Liver (tissue), 9 donors: ENCODE results near the gene ENO4. TPM values are rescaled to one million over a fixed set of nuclear protein-coding genes. Genes with fewer than 3 reads are reported as not detected.

Source experiments
- DNase-seq: peaks from one replicate; pipeline ENCODE4 v3.0.0-alpha.2; 2017; ENCODE audit warnings: low spot score
- H3K27ac ChIP-seq, 2 donors: one replicate each; pipeline ENCODE4 v1.7.0; 2013; ENCODE audit warnings: inconsistent platforms in 2 of 2, low read length in 2 of 2, control low read depth in 1 of 2, low read depth in 1 of 2, mild to moderate bottlenecking in 1 of 2
- H3K27me3 ChIP-seq, 4 donors: one replicate each; pipeline versions ENCODE4 v1.6.1 to v1.7.0; 2013; ENCODE audit warnings: low read length in 3 of 4, inconsistent platforms in 1 of 4, mild to moderate bottlenecking in 1 of 4, moderate library complexity in 1 of 4; ENCODE audit not compliant: control insufficient read depth in 4 of 4, insufficient read depth in 4 of 4
- H3K36me3 ChIP-seq, 4 donors: one replicate each; pipeline versions ENCODE4 v1.6.1 to v1.7.0; 2013; ENCODE audit warnings: low read length in 3 of 4, mild to moderate bottlenecking in 3 of 4, low read depth in 1 of 4, moderate library complexity in 1 of 4; ENCODE audit not compliant: control insufficient read depth in 4 of 4, insufficient read depth in 3 of 4
- H3K4me1 ChIP-seq, 4 donors: one replicate each; pipeline versions ENCODE4 v1.6.1 to v1.7.0; 2013; ENCODE audit warnings: low read length in 3 of 4, mild to moderate bottlenecking in 3 of 4, moderate library complexity in 1 of 4; ENCODE audit not compliant: control insufficient read depth in 4 of 4, insufficient read depth in 4 of 4
- H3K4me3 ChIP-seq, 3 donors: one replicate each; pipeline versions ENCODE4 v1.6.1 to v1.7.0; 2013; ENCODE audit warnings: low read length in 3 of 3, control low read depth in 1 of 3, low read depth in 1 of 3, mild to moderate bottlenecking in 1 of 3
- H3K9ac ChIP-seq, 2 donors: one replicate each; pipeline ENCODE4 v1.7.0; 2013; ENCODE audit warnings: low read length in 2 of 2, mild to moderate bottlenecking in 2 of 2, moderate library complexity in 2 of 2, control low read depth in 1 of 2, low read depth in 1 of 2
- H3K9me3 ChIP-seq, 4 donors: one replicate each; pipeline versions ENCODE4 v1.6.1 to v1.7.0; 2013; ENCODE audit warnings: low read length in 3 of 4; ENCODE audit not compliant: control insufficient read depth in 4 of 4
- EGR1 ChIP-seq, 2 donors: IDR thresholded peaks; 2 replicates each; pipeline ENCODE4 v1.6.1; 2016 to 2018; ENCODE audit warnings: antibody characterized with exemption in 2 of 2, low read depth in 2 of 2
- FOXA1 ChIP-seq: IDR thresholded peaks from 2 replicates; pipeline ENCODE4 v1.6.1; 2016; ENCODE audit warnings: antibody characterized with exemption
- GABPA ChIP-seq, 2 donors: IDR thresholded peaks in 1 of 2; conservative IDR thresholded peaks in 1 of 2; 2 replicates each; pipeline ENCODE4 v1.6.1; 2016; ENCODE audit warnings: antibody characterized with exemption in 2 of 2, mild to moderate bottlenecking in 1 of 2, moderate library complexity in 1 of 2
- HNF4A ChIP-seq, 2 donors: conservative IDR thresholded peaks; 2 replicates each; pipeline ENCODE4 v1.6.1; 2016; ENCODE audit warnings: antibody characterized with exemption in 2 of 2, mild to moderate bottlenecking in 2 of 2
- HNF4G ChIP-seq: IDR thresholded peaks from 2 replicates; pipeline ENCODE4 v1.6.1; 2016; ENCODE audit warnings: antibody characterized with exemption
- JUND ChIP-seq, 2 donors: IDR thresholded peaks; 2 replicates each; pipeline ENCODE4 v1.6.1; 2016; ENCODE audit warnings: antibody characterized with exemption in 2 of 2
- NR2F2 ChIP-seq: IDR thresholded peaks from 2 replicates; pipeline ENCODE4 v1.6.1; 2016; ENCODE audit warnings: antibody characterized with exemption
- RAD21 ChIP-seq, 2 donors: IDR thresholded peaks; 2 replicates each; pipeline ENCODE4 v1.6.1; 2016; ENCODE audit warnings: antibody characterized with exemption in 2 of 2, mild to moderate bottlenecking in 2 of 2
- REST ChIP-seq: IDR thresholded peaks from 2 replicates; pipeline ENCODE4 v1.6.1; 2016; ENCODE audit warnings: antibody characterized with exemption, mild to moderate bottlenecking
- RXRA ChIP-seq, 2 donors: IDR thresholded peaks; 2 replicates each; pipeline ENCODE4 v1.6.1; 2017 to 2018; ENCODE audit warnings: antibody characterized with exemption in 2 of 2, mild to moderate bottlenecking in 1 of 2
- TAF1 ChIP-seq: conservative IDR thresholded peaks from 2 replicates; pipeline ENCODE4 v1.6.1; 2016; ENCODE audit warnings: antibody characterized with exemption, mild to moderate bottlenecking
- YY1 ChIP-seq: IDR thresholded peaks from 2 replicates; pipeline ENCODE4 v1.6.1; 2016; ENCODE audit warnings: antibody characterized with exemption, mild to moderate bottlenecking
- WGBS: extraction: QIAGEN DNeasy Blood & Tissue Kit; methylation state at CpG from one replicate; pipeline ENCODE4 v1.1.7; 2013; 5-methylcytosine and 5-hydroxymethylcytosine counted together
- polyA plus RNA-seq, 2 donors: library from polyadenylated mRNA; stranded (reverse) in 1 of 2; unstranded in 1 of 2; fragments of 200-250 nt in 1 of 2; fragments of >200 nt in 1 of 2; fragmentation: Nextera tagmentation in 1 of 2; extraction: Ambion mirVana in 1 of 2; gene quantifications; one replicate each; pipeline versions ENCODE4 v1.2.1 to v1.2.3, GENCODE V29; 2013 to 2015
- total RNA-seq, 2 donors: library from RNA; depleted of rRNA; stranded (reverse); fragments of >200 nt; gene quantifications; one replicate each; pipeline ENCODE4 v1.2.3, GENCODE V29; 2014
- TF ChIP-seq, protein P1 (sequence below): IDR thresholded peaks from 2 replicates; pipeline ENCODE4 v1.6.1; 2016; ENCODE audit warnings: antibody characterized with exemption
- TF ChIP-seq, protein P2 (sequence below): fragments of 150-350 bp; IDR thresholded peaks from 2 replicates; pipeline ENCODE4 v1.5.1; 2017; ENCODE audit warnings: improper control_type of control experiment, low read depth, low read length; ENCODE audit not compliant: missing input control
- TF ChIP-seq, protein P3 (sequence below): IDR thresholded peaks from 2 replicates; pipeline ENCODE4 v1.6.1; 2016; ENCODE audit warnings: antibody characterized with exemption
- donor health status: healthy.
- donor health status: healthy.
- donor health status: healthy.
- donor health status: healthy.
- donor health status: healthy.

ENO4 gene
- total and polyA plus RNA-seq, 4 donors: 0.03 to 0.19 (median 0.10) TPM

DNA sequence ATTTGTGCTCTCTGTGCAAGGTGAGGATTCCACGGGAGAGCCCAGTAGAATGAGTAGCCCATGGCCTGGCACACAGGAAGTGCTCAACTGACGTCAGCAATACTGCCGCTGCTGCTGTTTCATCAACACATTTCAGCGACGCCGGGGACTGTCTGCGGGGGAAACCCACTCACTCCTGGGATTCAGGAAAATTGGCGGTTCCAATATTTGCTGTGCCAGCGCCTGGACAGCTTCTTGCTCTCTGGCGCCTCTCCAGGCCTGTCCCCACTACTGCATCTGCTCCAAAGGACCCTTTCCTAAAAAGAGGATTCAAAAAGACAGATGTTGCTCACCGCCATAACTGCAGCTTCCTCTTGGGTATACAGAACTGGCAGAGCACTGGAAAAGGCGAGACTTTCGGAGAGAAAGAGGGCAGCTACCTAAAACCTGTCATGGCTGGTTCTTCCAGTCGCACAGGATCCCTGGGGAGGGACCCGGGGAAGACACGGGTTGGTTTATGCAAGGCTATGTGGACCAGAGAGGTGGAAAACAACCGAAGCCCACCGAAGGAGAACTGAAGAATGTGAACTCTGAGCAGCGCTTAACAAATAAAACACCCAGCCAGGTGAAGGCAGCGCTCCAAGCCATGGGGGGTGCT is 39.7 kb upstream of the ENO4 start:
- WGBS: 46% methylated on average over 20 of the region's 20 CpGs
- Histone ChIP-seq H3K27me3 (peaks cover 0 to 4% (median 2%) of the 10 kb centered on the region in 4 donors), H3K9me3 (no peaks in the 10 kb centered on the region), H3K4me3 (no peak overlapping the region), H3K4me1 (no peaks in the 10 kb centered on the region), H3K9ac (no peak overlapping the region), H3K36me3 (no peaks in the 10 kb centered on the region), H3K27ac (no peak overlapping the region)
- TF ChIP-seq RAD21 (IDR thresholded peaks at IDR 0.05) (peak in 1 of 2 donors; percentile 45), YY1 (no peak), GABPA (IDR thresholded peaks at IDR 0.05 in 1 of 2, conservative IDR thresholded peaks at IDR 0.05 in 1 of 2) (no peak)
- TF ChIP-seq, protein P1, sequence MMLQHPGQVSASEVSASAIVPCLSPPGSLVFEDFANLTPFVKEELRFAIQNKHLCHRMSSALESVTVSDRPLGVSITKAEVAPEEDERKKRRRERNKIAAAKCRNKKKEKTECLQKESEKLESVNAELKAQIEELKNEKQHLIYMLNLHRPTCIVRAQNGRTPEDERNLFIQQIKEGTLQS: no peak
- TF ChIP-seq, protein P2, sequence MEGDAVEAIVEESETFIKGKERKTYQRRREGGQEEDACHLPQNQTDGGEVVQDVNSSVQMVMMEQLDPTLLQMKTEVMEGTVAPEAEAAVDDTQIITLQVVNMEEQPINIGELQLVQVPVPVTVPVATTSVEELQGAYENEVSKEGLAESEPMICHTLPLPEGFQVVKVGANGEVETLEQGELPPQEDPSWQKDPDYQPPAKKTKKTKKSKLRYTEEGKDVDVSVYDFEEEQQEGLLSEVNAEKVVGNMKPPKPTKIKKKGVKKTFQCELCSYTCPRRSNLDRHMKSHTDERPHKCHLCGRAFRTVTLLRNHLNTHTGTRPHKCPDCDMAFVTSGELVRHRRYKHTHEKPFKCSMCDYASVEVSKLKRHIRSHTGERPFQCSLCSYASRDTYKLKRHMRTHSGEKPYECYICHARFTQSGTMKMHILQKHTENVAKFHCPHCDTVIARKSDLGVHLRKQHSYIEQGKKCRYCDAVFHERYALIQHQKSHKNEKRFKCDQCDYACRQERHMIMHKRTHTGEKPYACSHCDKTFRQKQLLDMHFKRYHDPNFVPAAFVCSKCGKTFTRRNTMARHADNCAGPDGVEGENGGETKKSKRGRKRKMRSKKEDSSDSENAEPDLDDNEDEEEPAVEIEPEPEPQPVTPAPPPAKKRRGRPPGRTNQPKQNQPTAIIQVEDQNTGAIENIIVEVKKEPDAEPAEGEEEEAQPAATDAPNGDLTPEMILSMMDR: peak; percentile 41
- no peak for DNase-seq

DNA sequence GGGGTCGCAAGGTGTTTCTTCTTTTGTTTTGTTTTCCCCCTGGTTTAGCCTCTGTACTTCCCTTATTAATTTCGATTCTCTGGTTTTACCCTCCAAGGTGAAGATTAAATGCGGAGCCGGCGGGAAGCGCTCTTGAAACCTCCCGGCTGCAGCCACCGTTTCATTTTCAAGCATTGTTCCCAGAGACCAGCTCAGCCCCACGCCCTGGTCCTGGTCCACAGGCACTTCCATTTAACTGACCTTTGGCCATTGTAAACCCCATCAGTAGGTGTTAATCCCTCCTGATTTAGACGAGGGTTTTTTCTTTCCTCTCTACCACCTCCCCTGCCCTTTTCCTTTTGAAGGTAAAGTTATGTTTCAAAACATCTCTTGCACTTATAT is 39.2 kb upstream of the ENO4 start:
- no peak for DNase-seq
- Histone ChIP-seq H3K36me3 (no peaks in the 10 kb centered on the region), H3K27me3 (peaks cover 0 to 4% (median 2%) of the 10 kb centered on the region in 4 donors), H3K9me3 (no peaks in the 10 kb centered on the region), H3K27ac (no peak overlapping the region), H3K4me3 (no peak overlapping the region), H3K4me1 (no peaks in the 10 kb centered on the region), H3K9ac (no peak overlapping the region)
- TF ChIP-seq GABPA (IDR thresholded peaks at IDR 0.05 in 1 of 2, conservative IDR thresholded peaks at IDR 0.05 in 1 of 2): no peak
- TF ChIP-seq HNF4G: no peak
- TF ChIP-seq, protein P2: no peak
- no peak for TF ChIP-seq RAD21 (IDR thresholded peaks at IDR 0.05)
- no peak for TF ChIP-seq NR2F2
- TF ChIP-seq HNF4A (conservative IDR thresholded peaks at IDR 0.05): no peak
- no peak for TF ChIP-seq RXRA (IDR thresholded peaks at IDR 0.05)
- TF ChIP-seq FOXA1: no peak
- no peak for TF ChIP-seq JUND (IDR thresholded peaks at IDR 0.05)
- TF ChIP-seq, protein P3, sequence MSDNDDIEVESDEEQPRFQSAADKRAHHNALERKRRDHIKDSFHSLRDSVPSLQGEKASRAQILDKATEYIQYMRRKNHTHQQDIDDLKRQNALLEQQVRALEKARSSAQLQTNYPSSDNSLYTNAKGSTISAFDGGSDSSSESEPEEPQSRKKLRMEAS: no peak
- no peak for TF ChIP-seq REST
- no peak for TF ChIP-seq YY1
- no peak for TF ChIP-seq TAF1
- TF ChIP-seq EGR1 (IDR thresholded peaks at IDR 0.05; ENCODE audit: low read depth in 2 of 2): no peak
- WGBS: 41% methylated on average over 10 of the region's 10 CpGs
